CD4-positive, alpha-beta T cell treated with Interferon gamma for 1 hour (primary cell): ENCODE results near the gene TAOK2.
"Not testable (repeated sequence)": the region's sequence is repeated elsewhere in the genome, so short reads cannot be mapped to it uniquely, and the experiment has no call there.

Source experiments
- DNase-seq: peaks from one replicate; pipeline ENCODE4 v3.0.0-alpha.2; 2020

TAOK2 gene

DNA sequence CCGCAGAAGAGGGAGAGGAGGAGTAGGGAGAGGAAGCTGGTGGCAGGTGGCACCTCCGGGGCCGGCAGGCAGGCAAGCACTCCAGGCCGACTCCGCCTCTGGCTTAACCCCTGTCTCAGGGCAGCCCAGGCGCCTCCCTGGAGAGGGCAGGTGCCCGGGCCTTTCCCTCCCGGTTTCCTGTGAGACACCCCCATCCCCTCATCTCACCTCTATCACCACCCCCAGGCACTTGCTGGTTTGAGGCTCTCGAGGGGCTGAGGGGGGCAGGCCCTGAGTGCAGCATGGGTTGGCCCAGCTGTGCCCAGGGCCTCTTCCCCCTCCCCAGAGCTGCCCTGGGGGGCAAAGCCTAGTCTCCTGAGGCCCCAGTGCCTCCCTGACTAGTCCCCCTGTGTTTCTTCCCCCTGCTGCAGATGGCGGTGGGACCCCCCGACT lies 31.2 kb downstream of the TAOK2 start:
- DNase-seq = no peak

DNA sequence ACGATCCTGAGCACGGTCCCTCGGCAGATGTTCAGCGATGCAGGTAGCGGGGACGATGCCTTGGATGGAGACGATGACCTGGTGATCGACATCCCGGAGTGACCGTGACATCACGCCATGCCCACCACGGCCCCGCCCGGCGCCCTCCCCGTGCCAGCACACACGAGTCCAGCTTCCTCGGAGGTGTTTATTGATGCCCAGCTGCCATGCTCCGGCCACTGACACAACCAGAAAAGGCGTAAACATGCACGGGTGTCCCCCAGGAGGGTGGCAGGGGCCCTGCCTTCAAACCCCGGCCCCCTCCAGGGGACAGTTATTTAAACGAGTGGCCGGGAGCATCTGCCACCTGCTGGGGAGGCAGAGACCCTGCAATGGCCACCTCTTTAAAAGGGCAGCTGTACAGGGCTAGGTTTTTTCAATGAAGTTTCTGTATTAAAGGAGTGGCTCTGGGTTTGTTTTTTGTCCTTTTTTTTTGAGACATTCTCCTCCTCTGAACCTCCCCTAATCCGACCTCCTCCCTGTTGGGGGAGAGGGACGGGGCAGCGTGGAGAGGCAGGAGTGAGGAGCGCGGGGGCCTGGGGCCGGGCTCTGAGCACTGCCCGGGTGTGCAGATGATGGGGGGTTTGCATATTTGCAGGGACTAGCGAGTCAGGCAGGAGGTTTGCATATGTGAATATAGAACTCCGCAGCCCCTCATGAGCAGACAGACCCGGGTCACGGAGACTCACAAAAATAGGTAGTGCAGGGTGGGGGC lies 31.9 kb downstream of the TAOK2 start:
- peak; percentile 38 for DNase-seq

DNA sequence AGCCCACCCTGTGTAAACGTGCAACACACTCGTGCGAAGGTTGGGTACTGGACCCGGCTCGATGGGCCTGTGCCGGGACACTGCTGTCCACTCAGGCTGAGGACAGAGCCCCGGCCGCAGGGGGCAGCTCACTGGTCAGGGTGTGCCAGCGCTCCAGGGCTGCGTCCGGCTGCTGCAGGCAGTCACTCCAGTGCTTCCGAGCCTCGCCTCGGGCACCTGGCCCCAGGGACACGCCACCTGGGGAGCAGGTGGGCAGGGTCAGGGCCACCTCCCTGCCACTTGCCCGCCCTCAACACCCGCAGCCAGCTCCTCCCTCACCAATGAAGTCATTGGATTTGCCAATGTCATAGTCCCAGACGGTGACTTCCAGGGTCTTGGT lies 32.4 kb downstream of the TAOK2 start:
- DNase-seq = no peak

DNA sequence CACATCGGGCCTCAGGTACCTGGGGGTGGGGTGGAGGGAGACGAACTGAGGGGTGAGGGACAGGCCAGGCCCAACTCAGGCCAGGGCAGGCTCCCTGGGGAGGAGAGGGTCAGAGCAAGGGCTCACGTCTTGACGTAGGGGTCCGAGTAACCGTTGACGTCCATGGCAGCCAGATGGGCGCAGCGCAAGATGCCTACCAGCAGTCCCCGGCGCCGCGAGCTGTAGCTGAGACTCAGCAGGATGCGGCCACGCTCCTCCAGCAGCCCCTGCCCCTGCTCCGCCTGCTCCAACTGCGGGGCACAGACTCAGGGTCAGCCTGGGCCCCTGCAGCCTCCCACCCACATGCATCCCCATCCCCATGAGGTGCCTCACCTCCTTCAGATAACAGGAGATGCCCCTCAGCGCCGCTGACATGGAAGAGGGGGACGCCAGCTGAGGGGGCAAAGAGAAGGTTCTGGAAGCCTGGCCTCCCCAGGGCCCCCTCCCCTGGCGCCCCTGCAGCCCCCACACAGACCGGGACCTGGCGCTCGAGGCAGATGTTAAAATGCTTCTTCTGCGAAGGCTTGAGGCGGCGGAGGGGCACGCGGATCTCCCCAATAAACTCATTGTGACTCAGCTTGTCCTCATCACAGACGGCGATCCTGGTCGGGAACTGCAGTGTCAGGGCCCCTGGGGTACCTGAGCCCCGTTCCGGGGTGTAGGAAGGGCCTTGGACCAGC lies 33.1 kb downstream of the TAOK2 start:
- DNase-seq = no peak

DNA sequence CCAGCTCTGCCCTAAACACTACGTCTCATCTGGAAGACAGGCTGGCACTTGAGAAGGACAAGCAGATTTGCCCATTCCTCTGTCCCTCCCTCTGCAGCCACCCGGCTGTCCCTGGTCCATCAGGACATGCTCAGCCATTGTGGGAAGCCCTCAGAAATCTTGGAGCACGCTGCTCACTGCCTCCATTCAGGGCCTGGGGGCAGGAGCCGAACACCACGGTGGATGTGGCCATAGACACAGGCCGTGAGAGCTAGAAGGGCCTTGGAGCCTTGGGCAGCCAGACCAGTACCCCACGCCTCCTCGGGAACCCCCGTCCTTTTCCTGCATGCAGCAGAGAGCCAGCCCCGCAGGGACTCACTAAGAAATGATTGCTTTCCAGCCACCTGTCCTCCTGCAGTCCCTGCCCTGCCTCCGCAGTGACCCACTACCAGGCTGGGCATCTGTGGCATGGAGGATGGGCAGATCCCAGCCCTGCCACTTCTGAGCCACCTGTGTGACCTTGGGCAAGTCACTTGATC lies 33.8 kb downstream of the TAOK2 start:
- DNase-seq = no peak

DNA sequence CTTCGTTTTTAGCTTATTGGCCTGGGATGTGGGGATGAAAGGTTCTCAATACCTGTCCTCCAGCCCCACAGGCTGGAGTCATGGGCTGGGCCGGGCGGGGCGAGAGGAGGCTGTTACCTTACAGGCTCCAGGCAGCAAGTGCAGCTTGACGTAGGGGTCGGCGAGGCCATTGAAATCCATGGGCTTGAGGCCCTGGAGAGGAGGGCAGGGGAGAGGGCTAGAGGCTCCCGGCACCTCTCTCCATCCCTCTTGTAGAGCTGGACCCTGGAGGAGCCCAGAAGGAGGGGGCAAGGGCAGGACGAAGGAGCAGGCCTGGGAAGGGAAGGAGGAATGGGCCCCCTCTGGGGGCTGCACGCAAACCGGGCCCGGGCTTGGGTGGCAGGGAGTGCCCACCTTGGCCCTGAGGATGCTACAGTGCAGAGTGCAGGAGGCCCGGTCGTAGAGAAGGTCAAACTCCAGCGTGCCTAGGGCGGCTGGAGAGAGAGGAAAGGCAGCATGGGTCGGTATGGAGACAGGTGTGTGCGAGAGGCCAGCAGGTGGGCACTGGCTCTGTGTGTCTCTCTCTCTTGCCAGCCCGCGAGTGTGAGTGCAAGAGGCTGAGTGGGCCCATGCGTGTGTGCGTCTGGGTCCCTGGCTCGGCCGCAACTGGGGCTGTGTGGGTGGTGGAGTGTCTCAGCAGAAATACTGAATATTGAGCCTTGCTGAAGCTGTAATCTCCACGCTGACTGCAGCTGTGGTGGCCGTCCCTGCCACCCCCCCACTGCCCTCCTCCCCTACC lies 35.6 kb downstream of the TAOK2 start:
- no peak for DNase-seq

DNA sequence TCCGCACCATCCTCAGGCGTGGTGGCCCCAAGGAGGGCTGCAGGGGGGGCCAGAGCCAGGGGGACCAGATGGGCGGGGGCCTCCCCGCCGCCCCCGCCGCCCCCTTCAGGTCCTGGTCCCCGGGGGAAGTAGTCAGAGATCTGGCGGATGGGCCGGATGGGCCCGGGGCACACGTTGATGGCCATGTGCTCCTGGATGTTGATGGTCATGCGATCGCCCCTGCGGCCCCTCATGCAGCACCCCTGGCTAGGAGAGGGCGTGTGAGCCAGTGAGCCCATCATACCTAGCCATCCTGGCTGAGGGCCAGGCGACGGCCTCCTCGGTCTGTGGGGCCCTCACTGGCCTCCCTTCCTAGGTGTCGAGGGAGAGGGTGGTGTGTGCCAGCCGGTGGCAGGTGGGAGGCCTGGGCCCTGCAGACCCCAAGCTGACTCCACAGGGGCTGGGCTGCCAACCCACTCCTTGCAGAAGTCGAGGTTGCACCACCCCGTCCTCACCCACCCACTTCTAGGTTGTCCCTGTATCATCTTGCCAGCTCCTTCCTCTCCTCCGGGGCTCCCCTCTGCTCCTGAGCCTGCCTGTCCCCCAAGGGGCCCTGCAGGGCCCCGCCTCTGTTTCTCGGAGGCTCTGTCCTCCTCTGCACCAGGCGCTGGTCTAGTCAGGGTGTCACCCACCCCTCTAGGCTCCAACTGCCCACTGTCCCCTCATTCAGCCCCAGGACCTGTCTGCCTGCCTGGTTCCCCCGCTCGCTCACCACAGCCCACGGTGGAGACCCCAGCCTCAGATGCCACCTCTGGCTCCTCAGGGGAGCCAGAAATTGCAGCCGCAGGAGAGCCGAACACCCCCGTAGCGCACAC lies 36.5 kb downstream of the TAOK2 start:
- no peak for DNase-seq

DNA sequence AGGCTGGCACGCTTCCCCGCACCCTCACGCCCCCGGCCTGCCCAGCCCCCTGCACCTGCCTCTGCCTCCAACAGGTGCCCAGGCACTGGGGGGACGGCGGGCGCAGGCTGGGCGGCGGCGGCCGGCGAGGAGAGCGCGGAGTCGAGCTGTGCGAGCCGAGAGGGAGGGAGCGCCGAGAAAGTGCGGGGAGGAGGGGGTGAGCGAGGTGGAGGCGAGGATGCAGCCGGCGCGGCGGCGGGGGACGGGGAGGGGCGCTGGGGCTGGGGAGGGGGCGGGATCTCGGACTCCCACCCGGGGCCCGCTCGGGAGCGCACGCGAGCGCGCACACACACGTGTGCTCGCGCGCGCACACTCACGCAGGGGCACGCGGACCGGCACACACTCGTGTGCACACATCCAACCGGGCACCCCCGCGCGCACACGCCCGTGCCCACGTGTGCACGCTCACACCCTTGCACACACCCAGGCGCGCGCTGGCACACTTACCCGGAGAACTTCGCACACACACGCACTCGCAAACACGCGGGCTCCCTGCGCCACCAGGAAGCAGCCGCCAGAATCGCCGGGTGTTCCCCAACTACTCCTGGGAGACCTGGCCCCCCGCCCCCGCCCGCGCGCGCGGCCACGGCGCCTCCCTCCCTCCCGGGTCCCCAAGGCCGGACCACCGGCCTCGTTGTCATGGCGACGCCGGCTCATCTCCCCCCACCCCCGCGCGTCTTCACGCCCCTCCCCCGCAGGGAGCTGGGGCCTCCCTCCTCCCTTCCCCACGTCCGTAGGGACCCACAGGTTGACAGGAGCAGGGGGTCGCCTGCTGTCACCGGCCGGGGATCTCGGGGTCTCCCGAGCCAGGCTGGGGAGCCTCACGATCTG lies 37.4 kb downstream of the TAOK2 start, which contains the start of gene DOC2A:
Gene DOC2A, minus strand, starts transcription at position 184 of the 870 bp plus-strand sequence. CDS start 805 bp downstream, outside the sequence.
- peak; percentile 16 for DNase-seq

DNA sequence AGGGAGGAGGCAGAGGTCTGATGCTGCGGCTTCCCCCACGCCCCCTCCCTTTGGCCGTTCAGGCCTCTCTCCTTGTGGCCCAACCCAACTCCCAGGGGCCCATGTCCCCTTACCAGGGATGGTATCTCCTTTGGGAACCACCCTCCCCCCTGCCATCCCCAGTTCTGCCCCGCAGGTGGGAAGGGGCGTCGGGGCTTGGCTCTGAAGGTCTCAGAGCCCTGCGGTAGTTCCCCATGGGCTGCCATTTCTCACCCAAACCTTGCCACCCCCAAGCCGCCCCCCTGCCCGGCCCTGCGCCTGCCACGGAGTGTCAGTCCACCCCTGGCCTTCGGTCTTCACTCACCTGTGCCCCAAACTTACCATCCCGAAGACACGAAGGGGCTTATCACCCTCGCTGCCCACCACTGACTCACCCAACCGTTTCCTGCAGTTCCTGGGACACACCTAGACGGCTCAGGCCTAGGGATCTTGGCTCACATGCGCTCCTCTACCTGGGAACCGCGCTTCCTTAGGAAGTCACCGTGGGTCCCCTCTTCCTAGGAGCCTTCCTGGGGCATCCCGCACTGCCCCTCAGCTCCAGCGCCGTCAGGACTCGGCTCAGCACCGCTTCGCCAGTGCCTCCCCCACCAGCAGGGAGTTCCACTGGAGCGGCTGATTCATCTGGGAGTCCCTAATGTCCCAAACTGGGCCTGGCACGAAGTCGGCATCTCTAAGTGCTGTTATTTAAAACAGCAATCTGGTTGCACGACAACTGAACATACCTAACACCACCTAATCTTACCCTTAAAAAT lies 38.2 kb downstream of the TAOK2 start:
- DNase-seq = no peak

DNA sequence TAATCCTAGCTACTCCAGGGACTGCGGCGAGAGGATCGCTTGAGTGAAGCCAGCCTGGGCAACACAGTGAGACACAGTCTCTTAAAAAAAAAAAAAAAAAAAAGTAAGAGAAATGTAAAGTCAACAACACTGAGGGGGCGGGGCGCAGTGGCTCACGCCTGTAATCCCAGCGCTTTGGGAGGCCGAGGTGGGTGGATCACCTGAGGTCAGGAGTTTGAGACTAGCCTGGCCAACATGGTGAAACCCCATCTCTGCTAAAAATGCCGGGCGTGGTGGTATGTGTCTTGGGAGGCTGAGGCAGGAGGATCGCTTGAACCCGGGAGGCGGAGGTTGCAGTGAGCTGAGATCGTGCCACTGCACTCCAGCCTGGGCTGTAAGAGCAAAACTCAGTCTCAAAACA lies 38.9 kb downstream of the TAOK2 start:
- DNase-seq = not testable (repeated sequence)

DNA sequence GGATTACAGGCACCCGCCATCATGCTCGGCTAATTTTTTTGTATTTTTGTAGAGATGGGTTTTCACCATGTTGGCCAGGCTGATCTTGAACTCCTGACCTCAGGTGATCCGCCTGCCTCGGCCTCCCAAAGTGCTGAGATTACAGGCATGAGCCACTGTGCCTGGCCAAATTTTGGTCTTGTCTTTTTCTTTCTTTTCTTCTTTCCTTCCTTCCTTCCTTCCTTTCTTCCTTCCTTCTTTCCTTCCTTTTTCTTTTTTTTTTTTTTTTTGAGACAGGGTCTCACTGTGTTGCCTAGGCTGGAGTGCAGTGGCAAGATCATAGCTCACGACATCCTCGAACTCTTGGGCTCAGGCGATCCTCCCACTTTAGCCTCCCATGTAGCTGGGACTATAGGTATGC lies 41.8 kb downstream of the TAOK2 start:
- DNase-seq = not testable (repeated sequence)

DNA sequence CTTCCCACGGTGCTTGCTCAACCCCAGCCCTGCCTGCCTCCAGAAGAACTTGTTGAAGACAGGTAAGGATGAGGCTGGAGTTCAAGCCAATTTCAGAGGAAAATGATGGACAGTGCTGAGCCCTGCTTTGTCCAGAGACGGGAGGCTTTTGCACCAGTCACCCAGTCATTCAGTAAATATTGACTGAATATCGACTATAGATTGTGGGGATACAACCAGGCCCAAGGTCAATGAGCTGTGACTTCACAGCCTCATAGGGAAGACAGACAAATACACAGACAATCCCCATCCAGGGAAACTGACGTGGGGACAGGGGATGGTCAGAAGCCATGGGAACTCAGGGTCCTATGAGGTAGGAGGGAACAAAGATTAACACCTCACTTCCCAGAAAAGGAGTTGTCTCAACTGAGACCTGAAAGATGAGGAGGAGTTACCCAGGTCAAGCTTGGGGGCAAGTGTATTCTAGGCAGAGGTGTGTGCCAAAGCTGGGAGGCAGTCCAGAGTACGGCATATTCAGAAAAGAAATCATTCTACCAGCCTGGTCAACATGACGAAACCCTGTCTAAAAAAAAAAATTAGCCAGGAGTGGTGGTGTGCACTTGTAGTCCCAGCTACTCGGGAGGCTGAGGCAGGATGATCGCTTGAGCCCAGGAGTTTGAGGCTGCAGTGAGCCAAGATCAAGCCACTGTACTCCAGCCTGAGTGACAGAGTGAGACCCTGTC lies 43.0 kb downstream of the TAOK2 start:
- DNase-seq = no peak

DNA sequence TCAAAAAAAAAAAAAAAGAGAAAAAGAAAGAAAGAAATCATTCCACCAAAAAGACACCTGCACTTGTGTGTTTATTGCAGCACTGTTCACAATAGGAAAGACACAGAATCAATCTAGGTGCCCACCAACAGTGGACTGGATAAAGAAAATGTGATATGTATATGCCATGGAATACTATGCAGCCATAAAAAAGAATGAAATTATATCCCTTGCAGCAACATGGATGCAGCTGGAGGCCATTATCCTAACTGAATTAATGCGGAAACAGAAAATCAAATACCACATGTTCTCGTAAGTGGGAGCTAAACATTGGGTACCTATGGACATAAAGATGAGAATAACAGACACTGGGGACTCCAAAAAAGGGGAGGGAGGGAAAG lies 43.6 kb downstream of the TAOK2 start:
- DNase-seq = no peak

DNA sequence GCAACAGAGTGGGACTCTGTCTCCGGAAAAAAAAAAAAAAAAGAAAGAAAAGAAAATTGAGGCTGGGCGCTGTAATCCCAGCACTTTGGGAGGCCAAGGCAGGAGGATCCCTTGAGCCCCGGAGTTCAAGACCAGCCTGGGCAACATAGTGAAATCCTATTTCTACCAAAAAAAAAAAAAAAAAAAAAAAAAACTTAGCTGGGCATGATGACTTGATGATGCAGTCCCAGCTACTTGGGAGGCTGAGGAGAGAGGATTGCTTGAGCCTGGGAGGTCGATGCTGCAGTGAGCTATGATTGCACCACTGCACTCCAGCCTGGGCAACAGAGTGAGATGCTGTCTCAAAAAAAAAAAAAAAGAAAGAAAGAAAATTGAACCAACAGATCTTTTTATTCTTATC lies 44.3 kb downstream of the TAOK2 start:
- DNase-seq = not testable (repeated sequence)

DNA sequence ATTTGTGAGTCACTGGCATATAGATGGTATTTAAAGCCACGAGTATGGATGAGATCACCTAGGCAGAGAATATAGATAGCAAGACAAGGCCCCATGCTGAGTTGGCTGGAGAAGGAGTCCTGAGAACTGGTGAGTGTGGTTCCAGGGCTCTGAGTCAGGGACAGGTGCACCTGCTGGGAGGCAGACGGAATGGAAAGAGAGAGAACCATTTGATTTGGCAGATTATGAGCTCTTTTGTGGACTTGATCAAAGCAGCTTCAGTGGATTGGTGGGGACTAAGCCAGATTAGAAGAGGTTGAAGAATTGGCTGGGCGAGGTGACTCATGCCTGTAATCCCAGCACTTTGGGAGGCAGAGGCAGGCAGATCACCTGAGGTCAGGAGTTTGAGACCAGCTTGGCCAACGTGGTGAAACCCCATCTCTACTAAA lies 45.1 kb downstream of the TAOK2 start:
- DNase-seq = no peak

DNA sequence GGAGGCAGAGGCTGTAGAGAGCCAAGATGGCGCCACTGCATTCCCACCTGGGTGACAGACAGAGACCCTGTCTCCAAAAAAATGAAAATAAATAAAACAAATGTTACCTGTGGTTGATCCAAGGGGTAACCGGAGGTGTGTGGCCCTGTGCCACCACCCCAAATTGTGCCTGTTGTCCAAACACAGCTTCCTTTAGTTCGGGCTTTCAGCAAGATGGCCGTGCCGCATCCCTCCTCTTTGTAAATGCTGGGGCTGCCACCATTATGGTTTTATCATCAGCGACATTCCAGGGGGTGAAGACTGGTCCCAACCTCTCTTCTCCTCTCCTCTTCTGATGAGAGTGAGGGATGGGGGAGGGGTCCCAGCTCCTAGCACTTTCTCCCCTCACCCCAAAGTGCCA lies 49.2 kb downstream of the TAOK2 start, which contains the start of gene C16orf92:
Gene C16orf92, plus strand, starts transcription at position 312 of the 400 bp plus-strand sequence. CDS start 143 bp downstream, outside the sequence.
- DNase-seq = no peak

DNA sequence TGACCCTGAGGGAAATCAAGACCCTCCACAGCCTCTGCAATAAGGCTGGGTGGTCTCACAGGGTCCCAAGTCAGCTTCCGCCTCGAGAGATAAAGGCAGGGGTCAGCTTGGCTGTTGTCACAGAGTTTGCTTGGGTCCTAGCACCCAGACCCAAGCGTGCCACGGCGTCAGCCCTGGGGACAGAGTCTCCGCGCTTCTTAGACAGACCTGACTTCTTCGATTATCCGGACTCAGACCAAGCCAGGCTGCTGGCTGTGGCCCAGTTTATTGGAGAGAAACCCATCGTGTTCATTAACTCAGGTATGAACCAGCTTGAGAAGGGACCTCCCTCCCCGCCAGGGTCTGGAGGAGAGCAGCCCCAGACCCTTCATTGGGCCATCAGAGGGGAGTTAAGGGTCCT lies 49.9 kb downstream of the TAOK2 start:
- DNase-seq = no peak

DNA sequence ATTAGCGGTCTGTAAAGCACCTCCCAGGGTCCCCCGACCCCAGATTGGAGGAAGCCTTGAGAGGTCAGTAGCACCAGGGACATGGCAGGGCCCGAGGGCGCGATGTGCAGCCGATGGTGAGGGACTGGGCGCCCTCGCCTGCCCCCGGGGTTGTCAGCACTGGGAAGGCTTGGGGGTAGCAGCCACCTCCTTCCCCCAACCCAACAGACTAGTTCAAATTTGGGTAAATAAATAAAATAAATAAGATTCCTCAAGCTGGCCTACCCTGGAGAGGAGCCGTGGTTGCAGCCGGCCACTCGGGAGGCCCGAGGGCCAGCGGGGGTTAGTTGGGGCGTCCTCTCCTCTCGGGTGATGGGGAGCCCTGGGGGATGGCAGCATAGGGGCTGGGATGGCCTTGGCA lies 50.8 kb downstream of the TAOK2 start:
- DNase-seq = no peak

DNA sequence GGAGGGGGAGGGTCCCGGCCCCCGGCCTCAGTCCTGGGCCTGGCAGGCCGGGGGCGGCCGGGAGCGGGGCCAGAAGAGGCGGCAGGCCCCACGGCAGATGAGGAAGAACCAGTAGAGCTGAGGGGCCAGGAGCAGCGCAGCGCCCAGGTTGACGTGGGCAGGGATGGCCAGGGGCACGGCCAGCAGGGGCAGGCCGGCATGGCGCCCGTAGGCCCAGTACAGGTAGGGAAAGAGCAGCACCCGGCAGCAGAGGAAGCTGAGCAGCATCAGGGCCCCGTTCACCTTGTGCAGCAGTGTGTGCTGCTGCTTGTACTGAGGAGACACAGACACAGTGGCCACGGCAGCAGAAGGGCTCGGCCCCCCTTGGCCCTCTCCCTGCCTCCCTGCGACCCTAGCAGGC lies 51.5 kb downstream of the TAOK2 start:
- no peak for DNase-seq

DNA sequence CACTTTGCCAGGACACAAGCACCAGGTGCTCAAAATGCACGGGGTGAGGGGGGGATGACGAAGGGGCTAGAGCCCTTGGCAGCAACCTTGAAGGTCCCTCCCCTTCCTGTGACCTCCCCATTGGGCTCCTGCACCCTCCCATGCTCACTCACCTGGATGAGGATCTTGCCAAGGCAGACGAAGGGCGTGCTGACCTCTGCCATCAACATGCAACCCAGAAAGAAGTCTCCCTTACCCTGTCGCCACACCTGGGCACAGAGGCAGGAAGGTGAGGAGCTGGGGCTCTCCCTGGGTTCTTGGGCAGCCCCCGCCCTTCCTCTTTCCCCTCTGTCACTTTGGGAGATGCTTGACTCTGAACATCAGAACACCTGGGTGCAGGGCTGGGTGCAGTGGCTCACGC lies 51.9 kb downstream of the TAOK2 start:
- DNase-seq = no peak
